Neuronal stem cell (in vitro differentiated cells): ENCODE data around the gene CLEC16A.
A peak's percentile ranks its signal among the peaks of the same experiment; 100 is the strongest.

Experiments
- DNase-seq: peaks from one replicate; pipeline ENCODE4 v3.0.0-alpha.2; 2013; ENCODE audit warnings: low spot score
- H2AFZ ChIP-seq: one replicate; pipeline ENCODE4 v1.6.1; 2013; ENCODE audit warnings: mild to moderate bottlenecking, low read length, inconsistent platforms
- H2AK5ac ChIP-seq: 2 replicates; pipeline ENCODE4 v1.6.1; 2013; ENCODE audit warnings: low read depth, mild to moderate bottlenecking, inconsistent platforms, low read length, moderate library complexity, mixed read lengths
- H2BK120ac ChIP-seq: 2 replicates; pipeline ENCODE4 v1.6.1; 2013; ENCODE audit warnings: low read depth, mild to moderate bottlenecking, inconsistent platforms, low read length, moderate library complexity, mixed read lengths
- H2BK12ac ChIP-seq: one replicate; pipeline ENCODE4 v1.6.1; 2013; ENCODE audit warnings: low read length, inconsistent platforms
- H2BK15ac ChIP-seq: 2 replicates; pipeline ENCODE4 v1.6.1; 2013; ENCODE audit warnings: mild to moderate bottlenecking, low read length, inconsistent platforms, mixed read lengths
- H2BK5ac ChIP-seq: one replicate; pipeline ENCODE4 v1.6.1; 2013; ENCODE audit warnings: inconsistent platforms, mild to moderate bottlenecking, low read length, moderate library complexity
- H3K14ac ChIP-seq: one replicate; pipeline ENCODE4 v1.6.1; 2013; ENCODE audit warnings: low read length, inconsistent platforms
- H3K18ac ChIP-seq: 2 replicates; pipeline ENCODE4 v1.6.1; 2013; ENCODE audit warnings: low read length, inconsistent platforms
- H3K23ac ChIP-seq: 2 replicates; pipeline ENCODE4 v1.6.1; 2013; ENCODE audit warnings: low read depth, mild to moderate bottlenecking, mixed read lengths, low read length, inconsistent platforms; ENCODE audit not compliant: poor library complexity
- H3K27ac ChIP-seq: replicated peaks from 3 replicates; pipeline ENCODE4 v1.5.1; 2013; ENCODE audit warnings: low read length, inconsistent platforms
- H3K27me3 ChIP-seq, 3 experiments: 2 replicates each; pipeline ENCODE4 v1.6.1; 2013; ENCODE audit warnings: low read length in 3 of 3, mild to moderate bottlenecking in 2 of 3, inconsistent platforms in 1 of 3, low read depth in 1 of 3, mixed read lengths in 1 of 3, moderate library complexity in 1 of 3; ENCODE audit not compliant: control insufficient read depth in 3 of 3, insufficient read depth in 3 of 3
- H3K36me3 ChIP-seq, 2 donors: replicated peaks in 1 of 2; 2 replicates each; pipeline ENCODE4 v1.6.1; 2013; ENCODE audit warnings: low read length in 2 of 2; ENCODE audit not compliant: control insufficient read depth in 2 of 2, insufficient read depth in 2 of 2
- H3K4ac ChIP-seq: 2 replicates; pipeline ENCODE4 v1.6.1; 2013; ENCODE audit warnings: inconsistent platforms, mild to moderate bottlenecking, low read length, moderate library complexity
- H3K4me1 ChIP-seq, 2 donors: 1 replicate in 1 of 2; 2 replicates in 1 of 2; pipeline ENCODE4 v1.6.1; 2013; ENCODE audit warnings: low read length in 2 of 2, low read depth in 1 of 2; ENCODE audit not compliant: control insufficient read depth in 2 of 2, insufficient read depth in 1 of 2
- H3K4me2 ChIP-seq: one replicate; pipeline ENCODE4 v1.6.1; 2013; ENCODE audit warnings: mild to moderate bottlenecking, low read length, inconsistent platforms; ENCODE audit not compliant: insufficient read depth, poor library complexity, severe bottlenecking
- H3K4me3 ChIP-seq, 2 donors: 2 replicates each; pipeline ENCODE4 v1.5.1; 2013; ENCODE audit warnings: low read length in 2 of 2, mild to moderate bottlenecking in 2 of 2, inconsistent platforms in 1 of 2, moderate library complexity in 1 of 2
- H3K79me1 ChIP-seq: one replicate; pipeline ENCODE4 v1.6.1; 2013; ENCODE audit warnings: low read depth, mild to moderate bottlenecking, inconsistent platforms, low read length, moderate library complexity
- H3K9ac ChIP-seq: one replicate; pipeline ENCODE4 v1.6.1; 2013; ENCODE audit warnings: mild to moderate bottlenecking, low read depth, low read length, inconsistent platforms; ENCODE audit not compliant: poor library complexity
- H3K9me3 ChIP-seq, 2 donors: replicated peaks in 1 of 2; 2 replicates each; pipeline versions ENCODE3 to v1.6.1; 2013; ENCODE audit warnings: low read length in 2 of 2, mild to moderate bottlenecking in 2 of 2, inconsistent platforms in 1 of 2, low read depth in 1 of 2, mixed read lengths in 1 of 2, moderate library complexity in 1 of 2; ENCODE audit not compliant: control insufficient read depth in 2 of 2, insufficient read depth in 1 of 2
- H4K8ac ChIP-seq: one replicate; pipeline ENCODE4 v1.6.1; 2013; ENCODE audit warnings: low read depth, mild to moderate bottlenecking, inconsistent platforms, low read length, moderate library complexity
- H4K91ac ChIP-seq: one replicate; pipeline ENCODE4 v1.6.1; 2013; ENCODE audit warnings: low read length, low read depth, mild to moderate bottlenecking, inconsistent platforms; ENCODE audit not compliant: poor library complexity
- WGBS, 2 donors: extraction: QIAGEN DNeasy Blood & Tissue Kit; methylation state at CpG; one replicate each; pipeline ENCODE4 v1.1.7; 2013; ENCODE audit warnings: missing lambda C conversion rate in 2 of 2, mixed read lengths in 1 of 2; ENCODE audit not compliant: insufficient read length in 2 of 2, insufficient replicate concordance in 1 of 2; ENCODE audit errors: extremely low coverage in 2 of 2; 5-methylcytosine and 5-hydroxymethylcytosine counted together

Gene CLEC16A

GRCh38 chr16:11038777-11039176 lies 94.4 kb downstream of the CLEC16A start:
- DNase-seq: no peak
- H3K79me1 ChIP-seq: no peaks in the 10 kb centered on the region
- H3K23ac ChIP-seq: no peak overlapping the region
- H3K9ac ChIP-seq: no peak overlapping the region
- H3K4me3 ChIP-seq: no peak overlapping the region
- WGBS, 2 donors: no CpG with 5 or more reads among the region's 5 CpGs
- H3K4me2 ChIP-seq: no peak overlapping the region
- H3K36me3 ChIP-seq: peaks cover 5 to 54% of the 10 kb centered on the region in 2 donors
- no peak overlapping the region for H2BK15ac ChIP-seq
- no peak overlapping the region for H2BK5ac ChIP-seq
- no peaks in the 10 kb centered on the region for H3K27me3 ChIP-seq
- H3K27ac ChIP-seq: no peak overlapping the region
- no peak overlapping the region for H3K18ac ChIP-seq
- H3K14ac ChIP-seq: no peak overlapping the region
- no peak overlapping the region for H4K91ac ChIP-seq
- H2AFZ ChIP-seq: no peak overlapping the region
- H2BK120ac ChIP-seq: no peak overlapping the region
- H3K9me3 ChIP-seq: no peaks in the 10 kb centered on the region
- H3K4ac ChIP-seq: no peak overlapping the region
- H2BK12ac ChIP-seq: no peak overlapping the region
- H4K8ac ChIP-seq: no peak overlapping the region
- no peak overlapping the region for H2AK5ac ChIP-seq
- H3K4me1 ChIP-seq: peaks cover 0 to 5% of the 10 kb centered on the region in 2 donors

GRCh38 chr16:11039726-11040125 lies 95.4 kb downstream of the CLEC16A start:
- DNase-seq: no peak
- no peaks in the 10 kb centered on the region for H3K9me3 ChIP-seq
- no peak overlapping the region for H3K9ac ChIP-seq
- no peak overlapping the region for H2BK15ac ChIP-seq
- H3K4me2 ChIP-seq: no peak overlapping the region
- H3K27me3 ChIP-seq: no peaks in the 10 kb centered on the region
- no peak overlapping the region for H2AFZ ChIP-seq
- peak overlapping the region; percentile 19 for H3K23ac ChIP-seq
- peaks cover 0 to 5% of the 10 kb centered on the region in 2 donors for H3K4me1 ChIP-seq
- peaks cover 4 to 59% of the 10 kb centered on the region in 2 donors for H3K36me3 ChIP-seq
- H3K14ac ChIP-seq: no peak overlapping the region
- H2BK12ac ChIP-seq: no peak overlapping the region
- H2BK120ac ChIP-seq: no peak overlapping the region
- no peaks in the 10 kb centered on the region for H3K79me1 ChIP-seq
- H3K18ac ChIP-seq: no peak overlapping the region
- no CpG with 5 or more reads among the region's 8 CpGs for WGBS, 2 donors
- H2BK5ac ChIP-seq: no peak overlapping the region
- no peak overlapping the region for H4K91ac ChIP-seq
- no peak overlapping the region for H3K4ac ChIP-seq
- H3K27ac ChIP-seq: no peak overlapping the region
- no peak overlapping the region for H2AK5ac ChIP-seq
- no peak overlapping the region for H3K4me3 ChIP-seq
- no peak overlapping the region for H4K8ac ChIP-seq

GRCh38 chr16:11042191-11042590 lies 97.8 kb downstream of the CLEC16A start:
- Histone ChIP-seq H3K4ac (no peak overlapping the region), H4K91ac (no peak overlapping the region), H3K23ac (peak overlapping the region; percentile 8), H2AK5ac (no peak overlapping the region), H3K4me3 (no peak overlapping the region), H2BK15ac (no peak overlapping the region), H3K4me1 (peaks cover 0 to 9% of the 10 kb centered on the region in 2 donors), H2AFZ (no peak overlapping the region), H3K27me3 (no peaks in the 10 kb centered on the region), H3K36me3 (peaks cover 3 to 46% of the 10 kb centered on the region in 2 donors), H2BK120ac (no peak overlapping the region), H3K4me2 (no peak overlapping the region), H3K9me3 (no peaks in the 10 kb centered on the region), H4K8ac (no peak overlapping the region), H2BK12ac (no peak overlapping the region), H3K14ac (no peak overlapping the region), H3K18ac (peak overlapping the region; percentile 84), H3K79me1 (no peaks in the 10 kb centered on the region), H3K9ac (no peak overlapping the region), H2BK5ac (no peak overlapping the region), H3K27ac (no peak overlapping the region)
- WGBS, 2 donors: no CpG with 5 or more reads among the region's 11 CpGs
- no peak for DNase-seq

GRCh38 chr16:11045441-11045840 lies 101.1 kb downstream of the CLEC16A start:
- Histone ChIP-seq H4K8ac (no peak overlapping the region), H2BK15ac (no peak overlapping the region), H2BK120ac (no peak overlapping the region), H3K9ac (no peak overlapping the region), H2AK5ac (no peak overlapping the region), H3K18ac (no peak overlapping the region), H3K27me3 (no peaks in the 10 kb centered on the region), H3K23ac (no peak overlapping the region), H3K4me1 (peaks cover 0 to 9% of the 10 kb centered on the region in 2 donors), H2BK5ac (no peak overlapping the region), H3K36me3 (peaks cover 2 to 48% of the 10 kb centered on the region in 2 donors), H3K27ac (no peak overlapping the region), H3K4me3 (peak overlapping the region in 1 of 2 donors; percentile 56), H2AFZ (no peak overlapping the region), H3K79me1 (no peaks in the 10 kb centered on the region), H3K4ac (no peak overlapping the region), H3K4me2 (no peak overlapping the region), H2BK12ac (no peak overlapping the region), H3K14ac (no peak overlapping the region), H4K91ac (no peak overlapping the region), H3K9me3 (no peaks in the 10 kb centered on the region)
- no peak for DNase-seq
- no CpG with 5 or more reads among the region's 5 CpGs for WGBS, 2 donors
